GM18520 (cell line): ENCODE results near the gene CCDC88C.
"Not testable (repeated sequence)": the region's sequence is repeated elsewhere in the genome, so short reads cannot be mapped to it uniquely, and the experiment has no call there.

Experiments
- ATAC-seq: cut with Tn5 transposase; IDR thresholded peaks from one replicate; pipeline ENCODE4 v1.9.1; 2021; ENCODE audit not compliant: unreplicated experiment

CCDC88C gene, protein sequence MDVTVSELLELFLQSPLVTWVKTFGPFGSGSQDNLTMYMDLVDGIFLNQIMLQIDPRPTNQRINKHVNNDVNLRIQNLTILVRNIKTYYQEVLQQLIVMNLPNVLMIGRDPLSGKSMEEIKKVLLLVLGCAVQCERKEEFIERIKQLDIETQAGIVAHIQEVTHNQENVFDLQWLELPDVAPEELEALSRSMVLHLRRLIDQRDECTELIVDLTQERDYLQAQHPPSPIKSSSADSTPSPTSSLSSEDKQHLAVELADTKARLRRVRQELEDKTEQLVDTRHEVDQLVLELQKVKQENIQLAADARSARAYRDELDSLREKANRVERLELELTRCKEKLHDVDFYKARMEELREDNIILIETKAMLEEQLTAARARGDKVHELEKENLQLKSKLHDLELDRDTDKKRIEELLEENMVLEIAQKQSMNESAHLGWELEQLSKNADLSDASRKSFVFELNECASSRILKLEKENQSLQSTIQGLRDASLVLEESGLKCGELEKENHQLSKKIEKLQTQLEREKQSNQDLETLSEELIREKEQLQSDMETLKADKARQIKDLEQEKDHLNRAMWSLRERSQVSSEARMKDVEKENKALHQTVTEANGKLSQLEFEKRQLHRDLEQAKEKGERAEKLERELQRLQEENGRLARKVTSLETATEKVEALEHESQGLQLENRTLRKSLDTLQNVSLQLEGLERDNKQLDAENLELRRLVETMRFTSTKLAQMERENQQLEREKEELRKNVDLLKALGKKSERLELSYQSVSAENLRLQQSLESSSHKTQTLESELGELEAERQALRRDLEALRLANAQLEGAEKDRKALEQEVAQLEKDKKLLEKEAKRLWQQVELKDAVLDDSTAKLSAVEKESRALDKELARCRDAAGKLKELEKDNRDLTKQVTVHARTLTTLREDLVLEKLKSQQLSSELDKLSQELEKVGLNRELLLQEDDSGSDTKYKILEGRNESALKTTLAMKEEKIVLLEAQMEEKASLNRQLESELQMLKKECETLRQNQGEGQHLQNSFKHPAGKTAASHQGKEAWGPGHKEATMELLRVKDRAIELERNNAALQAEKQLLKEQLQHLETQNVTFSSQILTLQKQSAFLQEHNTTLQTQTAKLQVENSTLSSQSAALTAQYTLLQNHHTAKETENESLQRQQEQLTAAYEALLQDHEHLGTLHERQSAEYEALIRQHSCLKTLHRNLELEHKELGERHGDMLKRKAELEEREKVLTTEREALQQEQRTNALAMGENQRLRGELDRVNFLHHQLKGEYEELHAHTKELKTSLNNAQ (N-terminal part only)

DNA sequence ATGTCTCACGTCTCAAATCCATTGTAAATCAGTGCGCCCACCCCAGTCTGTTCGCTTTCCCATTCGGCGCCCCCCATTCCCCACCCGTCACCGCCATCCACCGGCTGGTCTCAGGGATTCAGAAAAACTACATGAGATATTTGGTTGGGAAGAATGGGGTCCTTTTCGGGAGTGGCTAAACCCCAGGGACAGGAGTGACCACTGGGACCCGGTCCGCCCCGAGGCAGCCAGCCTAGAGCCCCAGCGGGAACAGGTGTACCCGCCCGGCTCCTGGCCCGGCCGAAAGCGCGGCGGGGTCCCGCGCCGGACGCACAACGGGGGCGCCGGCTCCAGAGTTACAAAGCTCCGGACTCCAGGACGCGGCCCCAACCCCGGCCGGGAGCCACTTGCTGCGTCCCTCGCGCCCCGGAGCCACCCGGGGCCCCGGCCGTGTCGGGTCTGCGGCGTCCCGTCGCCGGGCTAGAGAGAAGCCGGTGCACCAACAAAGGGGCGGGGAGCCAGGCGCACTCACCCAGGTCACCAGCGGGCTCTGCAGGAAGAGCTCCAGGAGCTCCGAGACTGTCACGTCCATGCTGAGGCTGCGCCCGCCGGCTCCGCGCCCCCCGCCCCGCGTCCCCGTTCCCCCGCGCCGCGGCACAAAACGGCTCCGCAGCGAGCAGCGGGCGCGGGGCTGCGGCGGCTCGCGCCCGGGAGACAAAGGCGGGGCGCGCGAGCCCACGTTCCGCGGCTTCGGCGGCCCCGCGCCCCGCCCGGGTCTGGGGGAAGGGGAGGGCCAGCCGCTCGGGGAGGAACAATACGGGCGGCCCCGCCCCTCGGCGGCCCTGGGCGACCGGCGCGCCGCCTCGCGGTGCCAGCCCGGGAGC is at the start of gene CCDC88C:
CCDC88C (minus strand) TSS at position 701 of the 863 bp plus-strand sequence; CDS start at position 571, 130 bp downstream.
- peak; percentile 31 for ATAC-seq

DNA sequence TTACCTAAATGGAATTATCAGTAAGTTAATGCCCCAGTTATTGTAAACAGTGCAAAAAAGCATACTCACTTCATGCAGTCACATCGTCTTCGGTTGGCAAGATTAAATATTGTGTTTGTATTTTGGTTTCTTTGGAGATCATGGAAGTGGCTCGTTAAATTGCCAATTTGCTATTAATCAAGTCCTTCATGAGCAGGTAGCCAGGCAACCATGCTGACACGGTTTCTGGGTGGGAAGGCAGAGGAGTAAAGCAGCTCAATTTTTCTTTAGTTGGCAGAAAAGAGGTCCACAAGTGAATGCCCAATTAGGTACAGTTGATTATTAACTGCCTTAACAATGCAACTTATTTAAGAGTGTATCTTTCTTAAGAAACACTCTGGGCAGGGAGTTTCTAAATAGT is 48.6 kb upstream of the CCDC88C start:
- no peak for ATAC-seq

DNA sequence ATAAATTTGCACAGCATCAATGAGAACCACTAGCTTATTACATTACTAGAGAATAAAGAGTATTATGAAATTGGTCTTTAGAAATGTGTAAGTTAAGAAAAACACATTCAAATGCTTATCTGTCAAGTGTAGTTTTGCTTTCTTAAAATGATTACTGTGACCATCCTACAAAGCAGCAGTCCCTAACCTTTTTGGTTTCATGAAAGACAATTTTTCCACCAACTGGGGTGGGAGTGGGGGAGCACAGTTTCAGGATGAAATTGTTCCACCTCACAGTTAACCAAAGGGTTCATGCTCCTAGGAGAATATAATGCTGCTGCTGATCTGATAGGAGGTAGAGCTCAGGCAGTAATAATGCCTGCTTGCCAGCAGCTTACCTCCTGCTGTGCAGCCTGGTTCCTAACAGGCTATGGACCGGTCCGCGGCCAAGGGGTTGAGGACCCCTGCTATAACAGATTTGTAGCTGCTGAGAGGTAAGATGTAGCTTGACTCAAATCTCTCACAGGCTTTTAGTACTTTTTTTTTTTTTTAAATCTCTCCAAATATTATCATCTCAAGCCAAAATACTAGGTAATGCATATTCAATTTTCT is 47.1 kb upstream of the CCDC88C start:
- no peak for ATAC-seq

DNA sequence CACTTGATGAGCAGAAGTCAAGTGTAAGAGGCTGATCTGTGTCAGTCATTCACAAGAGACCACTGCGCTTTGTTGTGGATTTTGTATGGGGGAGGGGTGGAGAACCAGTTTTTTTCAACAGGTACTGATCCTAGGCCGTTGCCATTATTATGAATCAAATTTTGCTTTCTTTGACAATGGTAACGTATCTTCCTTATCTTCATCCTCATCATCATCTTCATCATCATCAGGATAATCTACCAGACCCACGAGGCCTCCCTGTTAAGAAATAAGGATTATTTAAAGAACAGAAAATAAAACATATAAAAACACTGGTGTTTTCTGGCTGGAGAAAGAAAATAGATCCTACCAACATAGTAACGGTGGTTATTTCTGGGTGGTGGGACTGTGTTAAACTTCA is 41.0 kb upstream of the CCDC88C start:
- ATAC-seq = no peak

DNA sequence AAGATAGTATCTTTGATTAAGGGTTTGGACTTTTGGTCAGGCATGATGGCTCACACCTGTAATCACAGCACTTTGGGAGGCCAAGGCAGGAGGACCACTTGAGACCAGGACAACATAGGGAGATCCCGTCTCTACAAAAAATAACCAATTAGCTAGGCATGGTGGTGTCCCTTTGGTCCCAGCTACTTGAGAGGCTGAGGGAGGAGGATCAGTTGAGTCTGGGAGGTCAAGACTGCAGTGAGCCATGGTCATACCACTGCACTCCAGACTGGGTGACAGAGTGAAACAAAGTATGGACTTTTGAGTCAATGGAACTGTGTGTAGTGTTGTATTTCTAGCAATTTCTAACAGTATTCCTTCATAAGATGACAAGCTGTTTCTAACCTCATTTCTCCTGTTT is 38.7 kb upstream of the CCDC88C start:
- ATAC-seq = no peak

DNA sequence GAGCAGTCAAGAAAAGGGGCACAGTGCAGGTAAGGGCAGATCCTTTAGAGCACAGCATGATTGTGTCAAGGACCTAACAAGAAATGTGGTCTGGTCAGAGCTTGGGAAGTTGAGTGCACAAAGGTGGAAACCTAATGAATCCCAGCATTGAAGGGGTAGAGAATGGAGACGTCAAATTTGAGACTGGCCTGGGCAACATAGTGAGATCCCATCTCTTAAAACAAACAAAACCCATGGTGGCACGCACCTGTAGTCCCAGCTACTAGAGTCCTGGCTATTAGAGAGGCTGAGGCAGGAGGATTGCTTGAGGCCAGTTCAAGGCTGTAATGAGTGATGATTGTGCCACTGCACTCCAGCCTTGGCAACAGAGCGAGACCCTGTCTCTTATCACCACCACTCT is 37.0 kb upstream of the CCDC88C start:
- no peak for ATAC-seq

DNA sequence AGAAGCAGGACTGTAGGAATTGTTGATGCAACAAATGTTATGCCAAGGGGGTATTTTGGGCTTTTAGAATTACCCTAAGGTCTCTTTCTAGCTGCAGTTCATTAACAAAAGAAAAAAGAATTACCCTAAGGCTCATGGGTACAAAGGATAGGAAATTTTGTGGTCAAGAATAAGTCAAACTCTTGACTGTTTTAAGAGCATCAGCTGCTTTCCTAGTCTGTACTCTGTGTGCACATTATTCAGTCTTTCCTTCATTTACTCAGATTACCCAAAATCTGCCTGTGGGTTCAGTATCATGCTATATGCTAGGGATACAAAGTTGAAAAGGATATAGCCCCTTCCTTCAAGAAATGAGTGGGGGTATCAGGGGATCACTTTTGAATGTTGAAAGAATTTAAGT is 36.5 kb upstream of the CCDC88C start:
- ATAC-seq = no peak

DNA sequence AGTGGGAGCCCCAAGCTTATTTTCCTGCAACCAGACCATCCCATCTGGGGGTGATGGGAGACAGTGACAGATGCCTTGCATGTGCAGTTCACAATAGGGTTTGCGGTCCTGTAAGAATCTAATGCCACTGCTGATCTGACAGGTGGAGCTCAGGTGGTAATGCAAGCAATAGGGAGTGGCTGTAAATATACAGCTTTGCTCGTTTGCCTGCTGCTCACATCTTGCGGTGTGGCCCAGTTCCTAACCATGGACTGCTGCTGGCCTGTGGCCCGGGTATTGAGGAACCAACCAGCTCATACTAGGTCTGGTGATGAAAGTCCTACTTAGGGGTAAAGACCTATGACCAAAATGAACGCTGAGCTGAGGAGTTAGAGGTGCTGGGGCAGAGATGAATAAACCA is 36.1 kb upstream of the CCDC88C start:
- no peak for ATAC-seq

DNA sequence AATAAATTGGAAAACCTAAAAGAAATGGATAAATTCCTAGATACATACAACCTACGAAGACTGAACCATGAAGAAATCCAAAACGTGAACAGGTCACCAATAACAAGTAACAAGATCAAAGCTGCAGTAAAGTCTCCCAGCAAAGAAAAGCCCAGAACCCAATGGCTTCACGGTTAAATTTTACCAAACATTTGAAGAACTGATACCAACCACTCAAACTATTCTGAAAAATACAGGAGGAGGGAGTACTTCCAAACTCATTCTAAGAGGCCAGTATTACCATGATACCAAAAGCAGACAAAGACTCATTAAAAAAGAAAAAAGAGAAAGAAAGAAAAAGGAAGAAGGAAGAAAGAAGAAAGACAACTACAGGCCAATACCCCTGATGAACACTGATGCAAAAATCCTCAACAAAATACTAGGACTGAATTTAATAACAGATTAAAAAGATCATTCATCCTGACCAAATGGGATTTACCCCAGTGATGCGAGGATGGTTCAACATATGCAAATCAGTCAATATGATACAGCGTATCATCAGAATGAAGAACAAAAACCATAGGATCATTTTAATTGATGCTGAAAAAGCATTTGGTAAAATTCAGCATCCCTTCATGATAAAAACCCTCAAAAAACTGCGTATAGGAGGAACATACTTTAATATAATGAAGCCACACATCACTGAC is 26.9 kb upstream of the CCDC88C start:
- no peak for ATAC-seq

DNA sequence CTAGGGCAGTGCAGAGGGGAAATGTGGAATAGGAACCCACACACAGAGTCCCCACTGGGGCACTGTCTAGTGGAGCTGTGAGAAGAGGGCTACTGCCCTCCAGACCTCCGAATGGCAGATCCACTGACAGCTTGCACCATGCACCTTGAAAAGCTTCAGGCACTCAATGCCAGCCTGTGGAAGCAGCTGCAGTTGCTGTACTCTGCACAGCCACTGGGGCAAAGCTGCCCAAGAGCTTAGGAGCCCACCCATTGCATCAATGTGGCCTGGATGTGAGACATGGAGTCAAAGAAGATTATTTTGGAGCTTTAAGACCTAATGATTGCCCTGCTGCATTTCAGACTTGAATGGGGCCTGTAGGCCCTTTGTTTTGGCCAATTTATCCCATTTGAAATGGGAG is 21.7 kb upstream of the CCDC88C start:
- ATAC-seq = no peak

DNA sequence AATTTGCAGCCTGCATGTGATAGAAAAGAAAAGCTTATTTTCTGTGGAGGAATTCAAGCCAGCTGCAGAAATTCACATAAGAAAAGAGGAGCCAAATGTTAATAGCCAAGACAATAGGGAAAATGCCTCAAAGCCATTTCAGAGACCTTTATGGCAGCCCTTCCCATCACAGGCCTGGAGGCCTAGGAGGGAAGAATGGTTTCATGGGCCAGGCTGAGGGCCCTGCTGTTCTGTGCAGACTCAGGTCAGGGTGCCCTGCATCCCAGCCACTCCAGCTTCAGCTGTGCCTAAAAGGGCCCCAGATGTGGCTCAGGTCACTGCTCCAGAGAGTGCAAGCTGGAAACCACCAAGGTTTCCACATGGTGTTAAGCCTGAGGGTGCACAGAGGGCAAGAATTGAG is 21.2 kb upstream of the CCDC88C start:
- ATAC-seq = no peak

DNA sequence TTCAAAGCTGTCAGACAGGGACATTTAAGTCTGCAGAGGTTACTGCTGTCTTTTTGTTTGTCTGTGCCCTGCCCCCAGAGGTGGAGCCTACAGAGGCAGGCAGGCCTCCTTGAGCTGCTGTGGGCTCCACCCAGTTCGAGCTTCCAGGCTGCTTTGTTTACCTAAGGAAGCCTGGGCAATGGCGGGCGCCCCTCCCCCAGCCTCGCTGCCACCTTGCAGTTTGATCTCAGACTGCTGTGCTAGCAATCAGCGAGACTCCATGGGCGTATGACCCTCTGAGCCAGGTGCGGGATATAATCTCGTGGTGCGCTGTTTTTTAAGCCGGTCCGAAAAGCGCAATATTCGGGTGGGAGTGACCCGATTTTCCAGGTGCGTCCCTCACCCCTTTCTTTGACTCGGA is 18.6 kb upstream of the CCDC88C start:
- ATAC-seq = not testable (repeated sequence)

DNA sequence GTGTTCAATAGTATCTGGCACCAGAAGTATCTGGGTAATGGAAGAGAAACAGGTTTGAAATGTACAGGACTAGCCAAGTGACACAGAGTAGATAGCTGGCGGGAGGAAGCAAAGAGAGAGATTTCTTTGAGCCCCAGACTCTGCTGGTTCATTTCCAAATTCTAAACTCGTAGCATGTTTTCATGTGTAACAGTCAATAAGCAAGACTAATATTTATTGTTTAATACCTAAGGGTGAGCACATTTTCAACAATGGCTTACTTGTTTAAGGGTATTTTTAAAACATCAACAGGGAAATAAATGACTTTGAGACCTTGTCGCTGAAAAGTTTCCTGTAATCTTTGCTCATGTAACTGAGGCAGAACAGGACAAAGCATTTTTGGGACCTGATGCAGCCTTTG is 11.8 kb upstream of the CCDC88C start:
- ATAC-seq = no peak

DNA sequence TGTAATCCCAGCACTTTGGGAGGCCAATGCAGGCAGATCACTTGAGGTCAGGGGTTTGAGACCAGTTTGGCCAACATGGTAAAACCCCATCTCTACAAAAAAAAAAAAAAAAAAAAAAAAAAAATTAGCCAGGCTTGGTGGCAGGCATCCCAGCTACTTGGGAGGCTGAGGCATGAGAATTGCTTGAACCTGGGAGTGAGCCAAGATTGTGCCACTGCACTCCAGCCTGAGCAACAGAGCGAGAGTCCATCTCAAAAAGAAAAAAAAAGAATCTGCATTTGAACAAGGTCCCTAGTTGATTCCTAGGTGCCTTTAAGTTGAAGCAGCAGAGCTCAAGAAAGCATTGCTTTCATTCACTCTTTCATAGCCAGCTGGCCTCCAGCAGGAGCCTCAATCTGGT is 11.3 kb upstream of the CCDC88C start:
- ATAC-seq = not testable (repeated sequence)

DNA sequence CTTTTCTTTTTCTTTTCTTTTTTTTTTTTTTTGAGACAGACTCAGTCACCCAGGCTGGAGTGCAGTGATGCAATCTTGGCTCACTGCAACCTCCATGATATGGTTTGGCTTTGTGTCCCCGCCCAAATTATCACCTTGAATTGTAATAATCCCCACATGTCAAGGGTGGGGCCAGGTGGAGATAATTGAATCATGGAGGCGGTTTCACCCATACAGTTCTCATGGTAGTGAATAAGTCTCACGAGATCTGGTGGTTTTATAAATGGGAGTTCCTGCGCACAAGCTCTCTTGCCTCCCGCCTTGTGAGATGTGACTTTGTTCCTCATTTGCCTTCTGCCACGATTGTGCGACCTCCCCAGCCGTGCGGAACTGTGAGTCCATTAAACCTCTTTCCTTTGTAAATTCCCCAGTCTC is 7.9 kb upstream of the CCDC88C start:
- not testable (repeated sequence) for ATAC-seq

DNA sequence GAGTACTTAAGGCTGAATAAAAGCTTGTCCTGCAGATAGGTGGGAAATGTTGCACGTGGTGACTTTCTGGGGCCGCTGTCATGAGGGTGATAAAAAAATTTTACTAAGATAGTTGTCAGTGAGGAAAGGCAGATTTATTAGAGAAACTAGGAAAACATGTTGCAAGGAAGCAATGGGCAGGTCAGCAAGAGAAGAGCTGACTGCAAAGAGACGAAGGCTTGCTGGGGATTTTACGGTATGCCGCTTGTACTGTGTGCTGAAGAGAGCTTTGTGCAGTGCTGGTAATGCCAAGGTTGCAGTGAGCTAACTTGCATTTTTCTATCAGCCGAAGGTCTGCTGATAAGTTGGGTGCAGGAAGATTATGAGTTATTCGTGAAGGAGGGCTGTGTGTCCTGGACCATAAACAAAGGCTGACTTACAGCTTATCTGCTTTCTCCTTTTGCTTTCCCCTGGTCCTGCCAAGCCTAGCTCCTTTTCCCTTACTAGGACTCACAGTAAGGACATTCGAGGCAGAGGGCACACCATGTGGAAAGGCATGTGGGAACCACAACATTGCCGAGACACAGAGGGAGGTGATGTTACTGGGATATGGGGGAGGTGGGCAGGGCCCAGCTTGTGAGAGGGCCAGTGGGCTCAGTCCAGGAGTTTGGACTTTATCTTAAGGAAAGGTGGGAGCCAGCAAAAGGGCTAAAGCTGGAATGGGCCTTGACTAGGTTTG is 7.4 kb upstream of the CCDC88C start:
- no peak for ATAC-seq

DNA sequence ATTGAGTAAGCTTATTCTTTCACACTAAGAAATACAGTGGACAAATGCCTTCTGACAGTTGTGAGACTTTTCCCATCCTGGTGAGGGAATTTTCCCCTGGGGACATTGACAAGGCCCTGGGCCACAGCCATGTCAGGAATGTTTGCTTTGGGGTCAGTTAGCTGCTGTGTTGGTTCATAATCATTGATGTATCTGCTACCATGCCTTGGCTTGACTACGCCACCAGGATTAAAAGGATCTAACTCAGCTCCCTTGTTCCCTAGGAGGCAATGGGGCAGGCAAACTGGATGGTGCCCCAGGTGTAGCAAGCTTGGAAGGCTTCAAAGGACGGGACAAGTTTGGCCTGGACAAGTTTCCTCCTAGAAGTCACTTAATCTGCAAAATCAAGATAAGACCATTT is 3.1 kb upstream of the CCDC88C start:
- ATAC-seq = no peak

DNA sequence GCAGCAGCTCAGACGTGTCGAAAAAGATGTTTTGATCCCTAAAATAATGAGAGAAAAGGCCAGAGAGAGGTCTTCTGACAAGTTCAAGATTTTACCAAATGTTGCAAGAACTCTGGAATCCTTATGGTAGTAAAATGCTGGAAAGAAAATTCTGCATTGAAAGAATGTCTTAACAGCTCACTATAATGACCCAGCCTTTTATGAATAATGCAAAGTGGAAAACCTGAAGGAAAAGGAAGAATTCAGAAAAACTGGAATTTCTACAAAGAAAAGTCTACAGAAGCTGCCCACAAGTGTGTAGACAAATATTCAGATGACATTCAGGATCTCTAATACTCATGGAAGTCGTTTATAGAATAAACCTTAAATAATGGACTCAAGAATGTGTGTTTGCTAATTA is 1.8 kb upstream of the CCDC88C start:
- no peak for ATAC-seq

DNA sequence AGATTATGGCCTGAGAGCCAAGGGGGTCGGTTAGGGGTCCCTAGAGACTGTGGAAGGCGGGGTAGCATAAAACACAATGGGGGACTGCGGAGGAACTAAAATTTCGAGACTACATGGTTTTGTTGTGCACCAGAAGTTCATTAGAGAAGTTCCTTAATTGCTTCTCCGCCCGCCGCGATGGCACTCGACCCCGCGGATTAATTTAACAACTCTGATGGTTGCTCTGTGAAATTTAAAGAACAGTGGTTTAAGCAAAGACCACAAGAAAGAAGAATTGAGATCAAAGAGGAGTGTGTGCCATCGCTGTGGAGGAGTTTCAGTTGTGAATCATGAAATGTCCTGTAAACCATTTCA is 1.4 kb upstream of the CCDC88C start:
- no peak for ATAC-seq
